ENCODE measurements around the gene CLNK. TPM values are rescaled to one million over a fixed set of nuclear protein-coding genes. Genes with fewer than 3 reads are reported as not detected.

Gene CLNK, protein sequence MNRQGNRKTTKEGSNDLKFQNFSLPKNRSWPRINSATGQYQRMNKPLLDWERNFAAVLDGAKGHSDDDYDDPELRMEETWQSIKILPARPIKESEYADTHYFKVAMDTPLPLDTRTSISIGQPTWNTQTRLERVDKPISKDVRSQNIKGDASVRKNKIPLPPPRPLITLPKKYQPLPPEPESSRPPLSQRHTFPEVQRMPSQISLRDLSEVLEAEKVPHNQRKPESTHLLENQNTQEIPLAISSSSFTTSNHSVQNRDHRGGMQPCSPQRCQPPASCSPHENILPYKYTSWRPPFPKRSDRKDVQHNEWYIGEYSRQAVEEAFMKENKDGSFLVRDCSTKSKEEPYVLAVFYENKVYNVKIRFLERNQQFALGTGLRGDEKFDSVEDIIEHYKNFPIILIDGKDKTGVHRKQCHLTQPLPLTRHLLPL
- total RNA-seq (under 1 TPM in 1 of 4 donors, not detected in 3; 0.09 TPM), polyA plus RNA-seq (under 1 TPM in 1 of 3 donors, not detected in 2; 0.01 TPM)
- long read RNA-seq, donor 1: 0 reads
- long read RNA-seq, donor 2, full-length matches to known transcripts: 1 of 1 reads
- long read RNA-seq, donor 2, partial matches to known transcripts: 0 of 1 reads
- long read RNA-seq, donor 2, other reads (novel, unspliced or antisense): 0 of 1 reads

- Histone ChIP-seq H3K27ac (no peak within 1 kb of the TSS), H3K27me3 (ENCODE audit: insufficient read depth in 3 of 3, low read length in 2 of 3) (no peaks in the 10 kb centered on the region), H3K36me3 (ENCODE audit: insufficient read depth in 1 of 2, low read depth in 1 of 2) (no peaks in the 10 kb centered on the region), H3K4me3 (no peak within 1 kb of the TSS), H3K9me3 (no peaks in the 10 kb centered on the region), H3K4me1 (no peaks in the 10 kb centered on the region)
- no peak for DNase-seq
- intact Hi-C loops (cut with DNase I): no loop called here
- ATAC-seq: no peak
- TF ChIP-seq, protein P1, sequence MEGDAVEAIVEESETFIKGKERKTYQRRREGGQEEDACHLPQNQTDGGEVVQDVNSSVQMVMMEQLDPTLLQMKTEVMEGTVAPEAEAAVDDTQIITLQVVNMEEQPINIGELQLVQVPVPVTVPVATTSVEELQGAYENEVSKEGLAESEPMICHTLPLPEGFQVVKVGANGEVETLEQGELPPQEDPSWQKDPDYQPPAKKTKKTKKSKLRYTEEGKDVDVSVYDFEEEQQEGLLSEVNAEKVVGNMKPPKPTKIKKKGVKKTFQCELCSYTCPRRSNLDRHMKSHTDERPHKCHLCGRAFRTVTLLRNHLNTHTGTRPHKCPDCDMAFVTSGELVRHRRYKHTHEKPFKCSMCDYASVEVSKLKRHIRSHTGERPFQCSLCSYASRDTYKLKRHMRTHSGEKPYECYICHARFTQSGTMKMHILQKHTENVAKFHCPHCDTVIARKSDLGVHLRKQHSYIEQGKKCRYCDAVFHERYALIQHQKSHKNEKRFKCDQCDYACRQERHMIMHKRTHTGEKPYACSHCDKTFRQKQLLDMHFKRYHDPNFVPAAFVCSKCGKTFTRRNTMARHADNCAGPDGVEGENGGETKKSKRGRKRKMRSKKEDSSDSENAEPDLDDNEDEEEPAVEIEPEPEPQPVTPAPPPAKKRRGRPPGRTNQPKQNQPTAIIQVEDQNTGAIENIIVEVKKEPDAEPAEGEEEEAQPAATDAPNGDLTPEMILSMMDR (IDR thresholded peaks at IDR 0.05): no peak
- 72 to 80% (median 79%) methylated on average over 8 of the region's 8 CpGs for WGBS, 3 donors
Measured at GRCh38 chr4:10684631-10685030, at the start of gene CLNK. CLNK (minus strand) TSS chr4:10684768; CDS start chr4:10667869, 16,899 bp downstream.

DNA sequence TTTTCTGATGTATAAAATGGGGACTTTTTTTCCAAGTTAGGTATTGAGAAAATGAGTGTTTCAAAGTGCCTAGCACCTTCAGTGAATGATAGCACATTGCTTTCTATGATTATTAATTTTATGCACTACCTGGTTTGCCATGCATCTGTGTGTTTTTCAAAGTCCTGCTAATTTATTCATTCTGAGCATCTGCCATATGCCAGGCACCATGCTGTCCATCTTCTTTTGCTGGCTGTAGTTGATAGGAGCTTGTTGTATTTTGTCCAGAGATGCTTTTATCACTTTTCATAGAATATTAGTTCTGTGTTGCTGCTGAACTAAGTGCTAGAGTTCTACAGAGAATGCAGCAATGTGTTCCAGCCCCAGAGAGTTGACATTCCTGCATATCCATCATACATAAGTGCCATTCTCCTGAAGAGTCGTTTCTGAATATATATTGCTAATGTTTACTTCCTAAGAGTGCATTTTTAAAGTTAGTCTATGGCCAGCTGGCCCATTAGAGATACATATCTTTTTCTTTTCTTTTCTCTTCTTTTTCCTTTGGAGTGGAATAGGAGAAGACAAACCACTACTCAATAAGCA is 49.0 kb upstream of the CLNK start:
- TF ChIP-seq, protein P1 (IDR thresholded peaks at IDR 0.05): no peak
- H3K36me3 ChIP-seq (ENCODE audit: insufficient read depth in 1 of 2, low read depth in 1 of 2): no peaks in the 10 kb centered on the region
- H3K4me3 ChIP-seq: no peak overlapping the region
- no peaks in the 10 kb centered on the region for H3K9me3 ChIP-seq
- H3K27me3 ChIP-seq (ENCODE audit: insufficient read depth in 3 of 3, low read length in 2 of 3): no peaks in the 10 kb centered on the region
- ATAC-seq (no peak), DNase-seq (no peak)
- no peaks in the 10 kb centered on the region for H3K4me1 ChIP-seq
- WGBS, 3 donors: 56 to 84% (median 59%) methylated on average over 1 of the region's 1 CpG
- intact Hi-C loops (cut with DNase I): no loop called here
- H3K27ac ChIP-seq: no peak overlapping the region

GRCh38 chr4:10732914-10733415 is 48.4 kb upstream of the CLNK start:
- 75 to 76% (median 75%) methylated on average over 5 of the region's 5 CpGs for WGBS, 3 donors
- intact Hi-C loops (cut with DNase I): no loop called here
- ATAC-seq (no peak), DNase-seq (no peak)
- Histone ChIP-seq H3K36me3 (ENCODE audit: insufficient read depth in 1 of 2, low read depth in 1 of 2) (no peaks in the 10 kb centered on the region), H3K4me3 (no peak overlapping the region), H3K27me3 (ENCODE audit: insufficient read depth in 3 of 3, low read length in 2 of 3) (no peaks in the 10 kb centered on the region), H3K27ac (no peak overlapping the region), H3K4me1 (no peaks in the 10 kb centered on the region), H3K9me3 (no peaks in the 10 kb centered on the region)
- TF ChIP-seq, protein P1 (IDR thresholded peaks at IDR 0.05): no peak

- intact Hi-C loops (cut with DNase I): no loop called here
- WGBS, 3 donors: 35 to 78% (median 52%) methylated on average over 3 of the region's 3 CpGs
- no peak overlapping the region for H3K27ac ChIP-seq
Measured at GRCh38 chr4:10732235-10732913, 47.8 kb upstream of the CLNK start.

More at GRCh38 chr4:10732235-10732913, 47.8 kb upstream of the CLNK start:
- TF ChIP-seq, protein P1 (IDR thresholded peaks at IDR 0.05): no peak
- no peak for ATAC-seq
- H3K4me1 ChIP-seq: no peaks in the 10 kb centered on the region
- H3K4me3 ChIP-seq: no peak overlapping the region
- H3K9me3 ChIP-seq: no peaks in the 10 kb centered on the region
- H3K36me3 ChIP-seq (ENCODE audit: insufficient read depth in 1 of 2, low read depth in 1 of 2): no peaks in the 10 kb centered on the region
- H3K27me3 ChIP-seq (ENCODE audit: insufficient read depth in 3 of 3, low read length in 2 of 3): no peaks in the 10 kb centered on the region
- no peak for DNase-seq

All from psoas muscle (tissue), 8 donors.